Right lobe of liver (tissue), 4 donors: Measurements from ENCODE around the gene AADACL4.

Experiments
- POLR2A ChIP-seq: fragments of 450-650 bp; IDR thresholded peaks from one replicate; pipeline ENCODE4 v1.6.1; 2017; ENCODE audit warnings: antibody characterized with exemption, mild to moderate bottlenecking
- TF ChIP-seq, protein P1 (sequence below), 4 donors: fragments of 200-600 bp in 3 of 4; fragments of 450-650 bp in 1 of 4; IDR thresholded peaks; one replicate each; pipeline versions ENCODE4 v1.5.1 to v1.8.0; 2016 to 2022; ENCODE audit warnings: antibody characterized with exemption in 4 of 4, mild to moderate bottlenecking in 2 of 4
- donor health status: DM: no; HTN: no; CAD: no.
- donor health status: DM: no; HTN: no; CAD: no.
- donor health status: DM: no; HTN: yes; CAD: no.

DNA sequence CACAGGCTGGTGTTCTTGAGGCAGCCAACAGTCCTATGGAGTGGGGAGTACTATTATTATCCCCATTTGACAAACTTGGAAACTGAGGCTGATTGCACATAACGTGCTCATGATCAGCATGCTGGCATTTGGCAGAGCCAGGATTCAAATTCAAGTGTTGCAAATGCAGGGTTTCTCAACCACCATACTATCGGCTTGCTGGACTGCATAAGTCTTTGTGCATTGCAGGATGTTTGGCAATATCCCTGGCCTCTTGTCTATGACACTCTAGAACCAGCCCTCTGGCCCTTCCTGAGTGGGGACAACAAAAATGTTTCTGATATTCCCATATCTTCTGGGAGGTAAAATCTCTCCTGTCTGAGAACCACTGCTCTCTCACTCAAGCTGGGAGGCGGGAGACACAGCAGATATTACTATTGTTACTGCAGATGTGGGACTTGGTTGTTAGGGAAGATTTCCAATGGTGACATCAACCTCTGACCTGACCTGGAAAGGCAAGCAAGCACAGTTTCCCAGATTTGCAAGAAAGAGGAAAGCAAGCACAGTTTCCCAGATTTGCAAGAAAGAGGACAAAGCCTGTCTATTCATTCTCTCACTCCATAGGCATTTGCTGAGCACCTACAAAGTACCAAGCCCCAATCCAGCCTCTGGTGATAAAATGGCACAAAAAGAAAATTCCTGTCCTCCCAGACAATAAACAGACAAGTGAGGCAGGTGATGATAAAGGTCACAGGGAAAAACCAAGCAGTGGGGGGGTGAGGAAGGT lies 71.0 kb downstream of the AADACL4 start:
- TF ChIP-seq, protein P1, sequence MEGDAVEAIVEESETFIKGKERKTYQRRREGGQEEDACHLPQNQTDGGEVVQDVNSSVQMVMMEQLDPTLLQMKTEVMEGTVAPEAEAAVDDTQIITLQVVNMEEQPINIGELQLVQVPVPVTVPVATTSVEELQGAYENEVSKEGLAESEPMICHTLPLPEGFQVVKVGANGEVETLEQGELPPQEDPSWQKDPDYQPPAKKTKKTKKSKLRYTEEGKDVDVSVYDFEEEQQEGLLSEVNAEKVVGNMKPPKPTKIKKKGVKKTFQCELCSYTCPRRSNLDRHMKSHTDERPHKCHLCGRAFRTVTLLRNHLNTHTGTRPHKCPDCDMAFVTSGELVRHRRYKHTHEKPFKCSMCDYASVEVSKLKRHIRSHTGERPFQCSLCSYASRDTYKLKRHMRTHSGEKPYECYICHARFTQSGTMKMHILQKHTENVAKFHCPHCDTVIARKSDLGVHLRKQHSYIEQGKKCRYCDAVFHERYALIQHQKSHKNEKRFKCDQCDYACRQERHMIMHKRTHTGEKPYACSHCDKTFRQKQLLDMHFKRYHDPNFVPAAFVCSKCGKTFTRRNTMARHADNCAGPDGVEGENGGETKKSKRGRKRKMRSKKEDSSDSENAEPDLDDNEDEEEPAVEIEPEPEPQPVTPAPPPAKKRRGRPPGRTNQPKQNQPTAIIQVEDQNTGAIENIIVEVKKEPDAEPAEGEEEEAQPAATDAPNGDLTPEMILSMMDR (IDR thresholded peaks at IDR 0.05): no peak
- no peak for TF ChIP-seq POLR2A
